ENCODE results near the gene DIPK2B. TPM values are rescaled to one million over a fixed set of nuclear protein-coding genes. Genes with fewer than 3 reads are reported as not detected.

Gene DIPK2B
- total RNA-seq, 2 experiments from 2014 or later, result not detected

DNA sequence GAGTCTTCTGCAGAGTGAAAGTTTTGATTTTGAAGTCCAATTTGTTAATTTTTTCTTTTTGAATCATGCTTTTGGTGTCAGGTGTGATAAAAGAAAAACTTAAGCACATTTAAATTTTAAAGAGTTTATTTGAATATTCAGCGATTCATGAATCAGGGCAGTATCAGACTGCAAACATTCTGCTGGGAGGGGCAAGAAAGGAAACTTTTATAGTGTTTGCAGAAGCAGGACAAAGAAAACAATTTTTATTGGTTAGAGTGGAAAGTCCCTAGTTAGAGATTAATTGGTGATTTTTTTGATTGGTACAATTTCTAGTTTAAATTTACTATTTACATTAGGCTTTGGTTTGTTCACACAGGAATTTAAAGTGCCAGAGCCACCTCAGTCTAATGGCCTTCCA is 1.5 kb upstream of the DIPK2B start:
- intact Hi-C loops (cut with DNase I, micrococcal nuclease), result no loop called here
- TF ChIP-seq CTCF (IDR thresholded peaks at IDR 0.05), result no peak
- Mint-ChIP-seq H3K36me3 (ENCODE audit: low read depth) (no peaks in the 10 kb centered on the region), H3K9me3 (peaks cover 2% of the 10 kb centered on the region), H3K4me1 (ENCODE audit: low read depth) (no peaks in the 10 kb centered on the region), H3K27ac (no peak overlapping the region), H3K27me3 (peaks cover 7% of the 10 kb centered on the region), H3K4me3 (no peak overlapping the region)
- ATAC-seq (ENCODE audit: poor library complexity), result no peak
- POLR2A ChIA-PET, result no interaction called here
- Histone ChIP-seq H3K4me1 (ENCODE audit: insufficient read depth, low read length) (no peaks in the 10 kb centered on the region), H3K36me3 (ENCODE audit: insufficient read depth, low read length) (no peaks in the 10 kb centered on the region), H3K4me3 (ENCODE audit: low read length) (no peak overlapping the region), H3K9me3 (ENCODE audit: control insufficient read depth in 1 of 2, insufficient read depth in 1 of 2, low read length in 2 of 2) (no peaks in the 10 kb centered on the region), H3K27ac (ENCODE audit: low read depth in 1 of 2, low read length in 2 of 2) (no peak overlapping the region), H3K27me3 (ENCODE audit: control insufficient read depth in 1 of 2, insufficient read depth in 2 of 2, low read length in 2 of 2) (peaks cover 2 to 12% of the 10 kb centered on the region in 2 experiments)
- DNase-seq, result no peak
- CTCF ChIA-PET, result no interaction called here

DNA sequence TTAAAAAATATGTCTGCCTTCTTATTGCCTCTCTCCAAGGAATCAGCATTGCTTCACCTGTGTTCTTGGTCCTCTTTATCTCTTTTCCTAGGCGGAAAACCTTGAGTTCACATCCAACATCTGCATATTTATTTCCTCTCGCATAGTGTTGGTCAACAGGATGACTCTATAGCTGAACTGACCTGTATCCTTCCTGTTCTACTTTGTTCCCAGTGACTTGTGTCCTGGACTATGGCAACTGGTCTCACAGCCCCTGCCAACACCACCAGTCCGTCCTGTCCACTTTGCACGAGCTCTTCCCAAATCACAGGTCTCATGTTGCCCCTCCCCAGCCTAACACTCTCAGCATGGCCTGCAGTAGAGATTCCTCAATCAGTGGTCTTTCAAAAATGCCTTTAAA is 2.0 kb downstream of the DIPK2B start:
- ChIA-PET POLR2A (no interaction called here), CTCF (no interaction called here)
- DNase-seq (no peak), ATAC-seq (ENCODE audit: poor library complexity) (no peak)
- no peak for TF ChIP-seq CTCF (IDR thresholded peaks at IDR 0.05)
- H3K27me3 Mint-ChIP-seq, result peaks cover 7% of the 10 kb centered on the region
- H3K27ac ChIP-seq (ENCODE audit: low read depth in 1 of 2, low read length in 2 of 2), result no peak overlapping the region
- no peaks in the 10 kb centered on the region for H3K9me3 ChIP-seq (ENCODE audit: control insufficient read depth in 1 of 2, insufficient read depth in 1 of 2, low read length in 2 of 2)
- no peaks in the 10 kb centered on the region for H3K4me1 ChIP-seq (ENCODE audit: insufficient read depth, low read length)
- H3K27me3 ChIP-seq (ENCODE audit: control insufficient read depth in 1 of 2, insufficient read depth in 2 of 2, low read length in 2 of 2), result peaks cover 2 to 12% of the 10 kb centered on the region in 2 experiments
- H3K36me3 ChIP-seq (ENCODE audit: insufficient read depth, low read length), result no peaks in the 10 kb centered on the region
- H3K4me1 Mint-ChIP-seq (ENCODE audit: low read depth), result no peaks in the 10 kb centered on the region
- no peak overlapping the region for H3K4me3 ChIP-seq (ENCODE audit: low read length)
- H3K27ac Mint-ChIP-seq, result no peak overlapping the region
- H3K9me3 Mint-ChIP-seq, result no peaks in the 10 kb centered on the region
- no peak overlapping the region for H3K4me3 Mint-ChIP-seq
- H3K36me3 Mint-ChIP-seq (ENCODE audit: low read depth), result no peaks in the 10 kb centered on the region
- intact Hi-C loops (cut with DNase I, micrococcal nuclease), result no loop called here

- H3K36me3 Mint-ChIP-seq (ENCODE audit: low read depth), result no peaks in the 10 kb centered on the region
- H3K27ac Mint-ChIP-seq, result no peak overlapping the region
- peaks cover 2 to 12% of the 10 kb centered on the region in 2 experiments for H3K27me3 ChIP-seq (ENCODE audit: control insufficient read depth in 1 of 2, insufficient read depth in 2 of 2, low read length in 2 of 2)
- ChIA-PET CTCF (no interaction called here), POLR2A (no interaction called here)
- no peak overlapping the region for H3K4me3 ChIP-seq (ENCODE audit: low read length)
- peaks cover 7% of the 10 kb centered on the region for H3K27me3 Mint-ChIP-seq
- H3K4me1 Mint-ChIP-seq (ENCODE audit: low read depth), result no peaks in the 10 kb centered on the region
- no peaks in the 10 kb centered on the region for H3K9me3 ChIP-seq (ENCODE audit: control insufficient read depth in 1 of 2, insufficient read depth in 1 of 2, low read length in 2 of 2)
- H3K27ac ChIP-seq (ENCODE audit: low read depth in 1 of 2, low read length in 2 of 2), result no peak overlapping the region
- no peak overlapping the region for H3K4me3 Mint-ChIP-seq
- no peaks in the 10 kb centered on the region for H3K9me3 Mint-ChIP-seq
- no peaks in the 10 kb centered on the region for H3K36me3 ChIP-seq (ENCODE audit: insufficient read depth, low read length)
- no peak for TF ChIP-seq CTCF (IDR thresholded peaks at IDR 0.05)
- ATAC-seq (ENCODE audit: poor library complexity) (no peak), DNase-seq (no peak)
- no peaks in the 10 kb centered on the region for H3K4me1 ChIP-seq (ENCODE audit: insufficient read depth, low read length)
- intact Hi-C loops (cut with DNase I, micrococcal nuclease), result no loop called here
Observed at GRCh38 chrX:45198301-45198700, 2.4 kb downstream of the DIPK2B start.
